HG02973 (cell line): ENCODE data around the gene DMRTB1.
"Not testable (repeated sequence)": the region's sequence is repeated elsewhere in the genome, so short reads cannot be mapped to it uniquely, and the experiment has no call there.

Experiments used
- ATAC-seq: cut with Tn5 transposase; IDR thresholded peaks from one replicate; pipeline ENCODE4 v1.9.1; 2021; ENCODE audit warnings: moderate library complexity; ENCODE audit not compliant: unreplicated experiment

The DMRTB1 gene

GRCh38 chr1:53434405-53435007 is 24.7 kb upstream of the DMRTB1 start:
- ATAC-seq, result not testable (repeated sequence)

- ATAC-seq, result no peak
Observed at GRCh38 chr1:53435151-53435550, 24.0 kb upstream of the DMRTB1 start.

- ATAC-seq, result no peak
Observed at GRCh38 chr1:53438427-53439336, 20.5 kb upstream of the DMRTB1 start.

GRCh38 chr1:53439337-53440207 is 19.6 kb upstream of the DMRTB1 start:
- ATAC-seq, result no peak

- no peak for ATAC-seq
Observed at GRCh38 chr1:53440633-53441032, 18.6 kb upstream of the DMRTB1 start.

- no peak for ATAC-seq
Observed at GRCh38 chr1:53442299-53442698, 16.9 kb upstream of the DMRTB1 start.

GRCh38 chr1:53446051-53446450 is 13.1 kb upstream of the DMRTB1 start:
- ATAC-seq, result no peak

GRCh38 chr1:53447413-53447812 is 11.8 kb upstream of the DMRTB1 start:
- ATAC-seq, result no peak

GRCh38 chr1:53448241-53448841 is 10.9 kb upstream of the DMRTB1 start:
- no peak for ATAC-seq

- no peak for ATAC-seq
Observed at GRCh38 chr1:53449021-53449420, 10.2 kb upstream of the DMRTB1 start.

- ATAC-seq, result no peak
Observed at GRCh38 chr1:53449693-53450092, 9.5 kb upstream of the DMRTB1 start.

- no peak for ATAC-seq
Observed at GRCh38 chr1:53450225-53450624, 9.0 kb upstream of the DMRTB1 start.

GRCh38 chr1:53454019-53454418 is 5.2 kb upstream of the DMRTB1 start:
- no peak for ATAC-seq

- ATAC-seq, result no peak
Observed at GRCh38 chr1:53455364-53455991, 3.7 kb upstream of the DMRTB1 start.

- no peak for ATAC-seq
Observed at GRCh38 chr1:53458634-53459033, 565 bp upstream of the DMRTB1 start.

- ATAC-seq, result no peak
Observed at GRCh38 chr1:53460211-53460634, 1.0 kb downstream of the DMRTB1 start.

GRCh38 chr1:53460666-53461322 is 1.6 kb downstream of the DMRTB1 start:
- ATAC-seq, result no peak

GRCh38 chr1:53461323-53462044 is 2.3 kb downstream of the DMRTB1 start:
- ATAC-seq, result no peak

- ATAC-seq, result no peak
Observed at GRCh38 chr1:53462193-53462592, 3.0 kb downstream of the DMRTB1 start.
